IMR-90 (cell line): ENCODE results near the gene KRTCAP2. TPM values are rescaled to one million over a fixed set of nuclear protein-coding genes. Genes with fewer than 3 reads are reported as not detected.

Experiments used
- ATAC-seq: fragments of 200-7000 bp; cut with Tn5 transposase; 2 replicates; pipeline ENCODE4 v1.9.1; 2020; ENCODE audit warnings: low read depth, mild to moderate bottlenecking, moderate library complexity
- BruUV-seq: library from RNA; stranded (reverse); fragments of 400-500 nt; replicated peaks from 2 replicates; lab custom pipeline; 2021; lab: Mats Ljungman, UMichigan
- CTCF ChIA-PET: fragments of 300-600 bp; formaldehyde crosslinking; extraction: SDS; loops from one replicate; lab custom pipeline; 2021; ENCODE audit warnings: antibody characterized with exemption; lab: Yijun Ruan, JAX
- POLR2A ChIA-PET: fragments of 300-600 bp; sonication (Branson Sonifier 250); formaldehyde crosslinking; loops from one replicate; lab custom pipeline; 2022; ENCODE audit warnings: antibody characterized with exemption; ENCODE audit not compliant: unreplicated experiment; lab: Charles Lee
- DNase-seq: peaks from one replicate; pipeline ENCODE4 v3.0.0; 2013
- H2AFZ ChIP-seq: replicated peaks from 2 replicates; pipeline ENCODE3; 2013; ENCODE audit warnings: low read length, mild to moderate bottlenecking; ENCODE audit not compliant: poor library complexity
- H2AK5ac ChIP-seq: 2 replicates; pipeline ENCODE4 v1.6.1; 2013; ENCODE audit warnings: low read depth, low read length, inconsistent platforms
- H2AK9ac ChIP-seq: replicated peaks from 2 replicates; pipeline ENCODE3; 2013; ENCODE audit warnings: mild to moderate bottlenecking, low read depth, low read length, moderate library complexity; ENCODE audit not compliant: poor library complexity
- H2BK120ac ChIP-seq: 2 replicates; pipeline ENCODE4 v1.6.1; 2013; ENCODE audit warnings: low read depth, low read length, inconsistent platforms
- H2BK15ac ChIP-seq: 3 replicates; pipeline ENCODE4 v1.6.1; 2013; ENCODE audit warnings: low read depth, low read length, inconsistent platforms
- H2BK20ac ChIP-seq: 2 replicates; pipeline ENCODE4 v1.6.1; 2013; ENCODE audit warnings: low read depth, mild to moderate bottlenecking, inconsistent platforms, low read length, moderate library complexity
- H2BK5ac ChIP-seq: 2 replicates; pipeline ENCODE4 v1.6.1; 2013; ENCODE audit warnings: mild to moderate bottlenecking, low read depth, low read length, inconsistent platforms; ENCODE audit not compliant: poor library complexity, severe bottlenecking
- H3K14ac ChIP-seq: replicated peaks from 2 replicates; pipeline ENCODE4 v1.6.1; 2013; ENCODE audit warnings: low read depth, low read length, inconsistent platforms
- H3K18ac ChIP-seq: 2 replicates; pipeline ENCODE4 v1.6.1; 2013; ENCODE audit warnings: low read depth, low read length, control low read depth
- H3K23ac ChIP-seq: 2 replicates; pipeline ENCODE4 v1.6.1; 2013; ENCODE audit warnings: low read depth, low read length, inconsistent platforms
- H3K27ac ChIP-seq: 2 replicates; pipeline ENCODE4 v1.5.1; 2013; ENCODE audit warnings: mild to moderate bottlenecking, control low read depth, low read length; ENCODE audit not compliant: insufficient read depth
- H3K27me3 ChIP-seq: 2 replicates; pipeline ENCODE4 v1.6.1; 2013; ENCODE audit warnings: low read length; ENCODE audit not compliant: control insufficient read depth, insufficient read depth
- H3K36me3 ChIP-seq: 2 replicates; pipeline ENCODE4 v1.6.1; 2013; ENCODE audit warnings: low read length, mixed read lengths; ENCODE audit not compliant: control insufficient read depth, insufficient read depth
- H3K4ac ChIP-seq: 2 replicates; pipeline ENCODE4 v1.6.1; 2013; ENCODE audit warnings: low read depth, low read length, inconsistent platforms
- H3K4me1 ChIP-seq: 2 replicates; pipeline ENCODE4 v1.6.1; 2013; ENCODE audit warnings: low read length, mixed read lengths; ENCODE audit not compliant: control insufficient read depth, insufficient read depth
- H3K4me2 ChIP-seq: 2 replicates; pipeline ENCODE4 v1.6.1; 2013; ENCODE audit warnings: low read depth, mild to moderate bottlenecking, control low read depth, low read length, moderate library complexity
- H3K4me3 ChIP-seq: 2 replicates; pipeline ENCODE4 v1.5.1; 2013; ENCODE audit warnings: low read depth, mild to moderate bottlenecking, control low read depth, low read length, moderate library complexity; ENCODE audit not compliant: insufficient read depth
- H3K56ac ChIP-seq: 2 replicates; pipeline ENCODE4 v1.6.1; 2013; ENCODE audit warnings: low read length, inconsistent platforms; ENCODE audit not compliant: insufficient read depth; ENCODE audit errors: extremely low read depth
- H3K79me1 ChIP-seq, 2 experiments: 2 replicates each; pipeline ENCODE4 v1.6.1; 2013; ENCODE audit warnings: low read length in 2 of 2, inconsistent platforms in 1 of 2, low read depth in 1 of 2
- H3K9ac ChIP-seq: 2 replicates; pipeline ENCODE4 v1.6.1; 2013; ENCODE audit warnings: low read depth, low read length, control low read depth
- H3K9me1 ChIP-seq: 2 replicates; pipeline ENCODE4 v1.6.1; 2013; ENCODE audit warnings: low read length, inconsistent platforms; ENCODE audit not compliant: insufficient read depth
- H3K9me3 ChIP-seq: 2 replicates; pipeline ENCODE4 v1.6.1; 2013; ENCODE audit warnings: low read length; ENCODE audit not compliant: control insufficient read depth, insufficient read depth
- H4K20me1 ChIP-seq: 2 replicates; pipeline ENCODE4 v1.6.1; 2013; ENCODE audit warnings: low read length, inconsistent platforms; ENCODE audit not compliant: insufficient read depth
- H4K5ac ChIP-seq: 2 replicates; pipeline ENCODE4 v1.6.1; 2013; ENCODE audit warnings: mild to moderate bottlenecking, low read depth, low read length, control low read depth
- H4K8ac ChIP-seq, 2 experiments: 2 replicates each; pipeline ENCODE4 v1.6.1; 2013; ENCODE audit warnings: low read depth in 2 of 2, low read length in 2 of 2, control low read depth in 1 of 2, inconsistent platforms in 1 of 2
- H4K91ac ChIP-seq: 2 replicates; pipeline ENCODE4 v1.6.1; 2013; ENCODE audit warnings: low read depth, low read length, inconsistent platforms; ENCODE audit not compliant: insufficient read depth
- CEBPB ChIP-seq: IDR thresholded peaks from 2 replicates; pipeline ENCODE4 v1.6.1; 2012; ENCODE audit warnings: low read depth, low read length, improper control_type of control experiment
- CHD1 ChIP-seq: IDR thresholded peaks from 2 replicates; pipeline ENCODE4 v1.6.1; 2012; ENCODE audit warnings: low read depth, low read length, improper control_type of control experiment
- ELK1 ChIP-seq: fragments of 150-350 bp; IDR thresholded peaks from 2 replicates; pipeline ENCODE4 v1.6.1; 2016; ENCODE audit warnings: low read depth, mild to moderate bottlenecking, low read length, moderate library complexity, borderline replicate concordance
- FOS ChIP-seq: fragments of 150-350 bp; IDR thresholded peaks from 2 replicates; pipeline ENCODE4 v1.6.1; 2016; ENCODE audit warnings: low read depth, low read length
- MAFK ChIP-seq: IDR thresholded peaks from 2 replicates; pipeline ENCODE4 v1.6.1; 2012; ENCODE audit warnings: low read depth, low read length, improper control_type of control experiment
- MXI1 ChIP-seq: IDR thresholded peaks from 2 replicates; pipeline ENCODE4 v1.6.1; 2012; ENCODE audit warnings: low read depth, mild to moderate bottlenecking, low read length, moderate library complexity, borderline replicate concordance
- NFE2L2 ChIP-seq: fragments of 150-350 bp; IDR thresholded peaks from 2 replicates; pipeline ENCODE4 v1.6.1; 2016; ENCODE audit warnings: low read depth, mild to moderate bottlenecking, low read length
- RCOR1 ChIP-seq: IDR thresholded peaks from 2 replicates; pipeline ENCODE4 v1.6.1; 2012; ENCODE audit warnings: mild to moderate bottlenecking, low read length, improper control_type of control experiment; ENCODE audit not compliant: insufficient replicate concordance
- RFX5 ChIP-seq: IDR thresholded peaks from 2 replicates; pipeline ENCODE4 v1.8.0; 2012; ENCODE audit warnings: low read depth, mild to moderate bottlenecking, low read length, moderate library complexity
- SMC3 ChIP-seq: fragments of 150-350 bp; IDR thresholded peaks from 2 replicates; pipeline ENCODE4 v1.6.1; 2016; ENCODE audit warnings: low read depth, mild to moderate bottlenecking, antibody characterized with exemption, low read length, moderate library complexity
- whole genome bisulfite sequencing, 2 experiments: methylation state at CpG; one replicate each; pipeline versions ENCODE4 v1.1.5 to v1.1.7; 2013; ENCODE audit warnings: missing lambda C conversion rate in 2 of 2; ENCODE audit not compliant: insufficient read length in 1 of 2; ENCODE audit errors: extremely low coverage in 2 of 2; 5-methylcytosine and 5-hydroxymethylcytosine counted together
- dilution Hi-C: fragments of 300-500 bp; cut with HindIII; formaldehyde crosslinking; loops from one replicate; pipeline ENCODE4 v1.14.3; 2018; ENCODE audit warnings: low sequenced_read_pairs; ENCODE audit not compliant: unreplicated experiment
- in situ Hi-C: fragments of 300-500 bp; cut with MboI; formaldehyde crosslinking; loops from 3 replicates; pipeline ENCODE4 v1.14.3; 2019; ENCODE audit warnings: low sequenced_read_pairs, inconsistent platforms, mixed read lengths
- intact Hi-C: fragments of 100-400 bp; cut with micrococcal nuclease; formaldehyde crosslinking; loops from 2 replicates; pipeline ENCODE4 v1.10.0; 2022
- polyA plus RNA-seq, 3 experiments: library from polyadenylated mRNA; depleted of rRNA; stranded (reverse); fragments of >200 nt; gene quantifications; 2 replicates each; pipeline ENCODE4 v1.2.3, GENCODE V29; 2012; ENCODE audit warnings: low replicate concordance in 1 of 3
- total RNA-seq: library from RNA; depleted of rRNA; stranded (reverse); fragments of >200 nt; gene quantifications from 2 replicates; pipeline ENCODE4 v1.2.3, GENCODE V29; 2012
- TF ChIP-seq, protein P1 (sequence below): conservative IDR thresholded peaks from 2 replicates; pipeline ENCODE4 v1.5.1; 2012; ENCODE audit warnings: mild to moderate bottlenecking, low read depth, low read length, improper control_type of control experiment

Gene KRTCAP2
- total and polyA plus RNA-seq, 2 of the 4 experiments (the other 2 are of a cell fraction) = 76.7 to 232 TPM

- TF ChIP-seq MAFK = no peak
- no peak for TF ChIP-seq RCOR1
Observed at GRCh38 chr1:155208541-155209311, 35.6 kb upstream of the KRTCAP2 start, which contains the start of gene MTX1 (continued).

- DNase-seq = peak; percentile 12
- H3K27ac ChIP-seq = peak within 1 kb of the TSS; percentile 86
- TF ChIP-seq MXI1 (no peak), SMC3 (no peak), CHD1 (no peak), RFX5 (no peak), RCOR1 (no peak), FOS (no peak), ELK1 (no peak), CEBPB (no peak), NFE2L2 (no peak)
- TF ChIP-seq, protein P1, sequence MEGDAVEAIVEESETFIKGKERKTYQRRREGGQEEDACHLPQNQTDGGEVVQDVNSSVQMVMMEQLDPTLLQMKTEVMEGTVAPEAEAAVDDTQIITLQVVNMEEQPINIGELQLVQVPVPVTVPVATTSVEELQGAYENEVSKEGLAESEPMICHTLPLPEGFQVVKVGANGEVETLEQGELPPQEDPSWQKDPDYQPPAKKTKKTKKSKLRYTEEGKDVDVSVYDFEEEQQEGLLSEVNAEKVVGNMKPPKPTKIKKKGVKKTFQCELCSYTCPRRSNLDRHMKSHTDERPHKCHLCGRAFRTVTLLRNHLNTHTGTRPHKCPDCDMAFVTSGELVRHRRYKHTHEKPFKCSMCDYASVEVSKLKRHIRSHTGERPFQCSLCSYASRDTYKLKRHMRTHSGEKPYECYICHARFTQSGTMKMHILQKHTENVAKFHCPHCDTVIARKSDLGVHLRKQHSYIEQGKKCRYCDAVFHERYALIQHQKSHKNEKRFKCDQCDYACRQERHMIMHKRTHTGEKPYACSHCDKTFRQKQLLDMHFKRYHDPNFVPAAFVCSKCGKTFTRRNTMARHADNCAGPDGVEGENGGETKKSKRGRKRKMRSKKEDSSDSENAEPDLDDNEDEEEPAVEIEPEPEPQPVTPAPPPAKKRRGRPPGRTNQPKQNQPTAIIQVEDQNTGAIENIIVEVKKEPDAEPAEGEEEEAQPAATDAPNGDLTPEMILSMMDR = no peak
Observed at GRCh38 chr1:155207806-155208540, 34.9 kb upstream of the KRTCAP2 start, which contains the start of gene THBS3. Gene THBS3 (minus strand): TSS chr1:155207897. CDS start chr1:155207876, 21 bp downstream.

More at GRCh38 chr1:155207806-155208540, 34.9 kb upstream of the KRTCAP2 start, which contains the start of gene THBS3:
- H4K91ac ChIP-seq = peak within 1 kb of the TSS; percentile 79
- peaks cover 5% of the 10 kb centered on the region; the same call in 1 of the 2 replicates for H3K36me3 ChIP-seq
- H2AFZ ChIP-seq = peak within 1 kb of the TSS; percentile 89
- H3K4ac ChIP-seq = peak within 1 kb of the TSS; percentile 90
- H3K4me1 ChIP-seq = peaks cover 15% of the 10 kb centered on the region
- ChIA-PET CTCF (interaction anchor here (1.0 to 2.0 kb wide), 2 partner anchors 33 to 35 kb away, joined by 4 to 6 read pairs; partner anchors contain the start of gene KRTCAP2), POLR2A (no interaction called here)
- H4K8ac ChIP-seq = peak within 1 kb of the TSS; percentile 57 to 89
- H2AK5ac ChIP-seq = peak within 1 kb of the TSS; percentile 95
- H2BK120ac ChIP-seq = peak within 1 kb of the TSS; percentile 77
- in situ Hi-C loops (no loop called here), intact Hi-C loops (loop anchor here (1.0 to 10.0 kb wide), 5 partner anchors 18 to 387 kb away; partner anchors contain the start of gene RUSC1), dilution Hi-C loops (no loop called here)
- H2BK5ac ChIP-seq = peak within 1 kb of the TSS; percentile 67
- peaks cover 13 to 24% of the 10 kb centered on the region in 2 experiments for H3K79me1 ChIP-seq
- H3K27me3 ChIP-seq = no peaks in the 10 kb centered on the region
- H3K4me3 ChIP-seq = peak within 1 kb of the TSS; percentile 100
- 25% methylated on average over 4 of the region's 17 CpGs; no CpG with 5 or more reads in 1 of the 2 experiments for WGBS, 2 experiments
- peak within 1 kb of the TSS; percentile 90 for H3K4me2 ChIP-seq
- ATAC-seq = no peak
- no peaks in the 10 kb centered on the region for H4K20me1 ChIP-seq
- H3K18ac ChIP-seq = peak within 1 kb of the TSS; percentile 52; the same call in 1 of the 2 replicates
- peak within 1 kb of the TSS; percentile 87 for H3K23ac ChIP-seq
- peak within 1 kb of the TSS; percentile 68 for H4K5ac ChIP-seq
- no TSS peak for BruUV-seq
- H3K9ac ChIP-seq = peak within 1 kb of the TSS; percentile 81
- H3K9me1 ChIP-seq = peaks cover 6% of the 10 kb centered on the region; the same call in 1 of the 2 replicates
- H3K14ac ChIP-seq = peak within 1 kb of the TSS; percentile 80
- no peaks in the 10 kb centered on the region for H3K9me3 ChIP-seq
- H2BK15ac ChIP-seq = peak within 1 kb of the TSS; percentile 61; the same call in 1 of the 3 replicates
- peak within 1 kb of the TSS; percentile 99 for H2AK9ac ChIP-seq
- H3K56ac ChIP-seq = peak within 1 kb of the TSS; percentile 85
- H2BK20ac ChIP-seq = peak within 1 kb of the TSS; percentile 16; the same call in 1 of the 2 replicates
